Pancreas (tissue), 10 donors: ENCODE results near the gene TM7SF2. TPM values are rescaled to one million over a fixed set of nuclear protein-coding genes. Genes with fewer than 3 reads are reported as not detected.

ENCODE experiments used
- ATAC-seq, 4 donors: fragments of 200-7000 bp; cut with Tn5 transposase; one replicate each; pipeline versions ENCODE4 v1.8.0 to v1.9.1; 2020; ENCODE audit warnings: mild to moderate bottlenecking in 4 of 4, moderate library complexity in 4 of 4
- DNase-seq, 6 donors: peaks; one replicate each; pipeline ENCODE4 v3.0.0-alpha.2; 2020
- FAIRE-seq: peaks from 2 replicates; lab custom pipeline; 2012; peaks lifted over from hg19 to GRCh38; lab: Jason Lieb, UNC
- H3K27ac ChIP-seq, 4 donors: fragments of 200-600 bp; sonication (generic); 1 replicate in 3 of 4; 2 replicates in 1 of 4; pipeline versions ENCODE4 v1.5.0 to v1.8.0; 2020
- H3K27me3 ChIP-seq, 4 donors: fragments of 200-600 bp; one replicate each; pipeline ENCODE4 v1.8.0; 2021
- H3K36me3 ChIP-seq, 3 donors: fragments of 200-600 bp; sonication (generic) in 1 of 3; one replicate each; pipeline versions ENCODE4 v1.5.0 to v1.8.0; 2020 to 2021
- H3K4me1 ChIP-seq, 3 donors: fragments of 200-600 bp; one replicate each; pipeline ENCODE4 v1.8.0; 2021
- H3K4me3 ChIP-seq, 4 donors: fragments of 200-600 bp; sonication (generic) in 2 of 4; one replicate each; pipeline versions ENCODE4 v1.5.0 to v1.8.0; 2020 to 2021
- H3K9me3 ChIP-seq, 4 donors: fragments of 200-600 bp; one replicate each; pipeline ENCODE4 v1.8.0; 2021
- WGBS, 2 donors: extraction: QIAGEN DNeasy Blood & Tissue Kit; methylation state at CpG; one replicate each; pipeline ENCODE4 v1.1.7; 2013; 5-methylcytosine and 5-hydroxymethylcytosine counted together
- intact Hi-C, 3 donors: fragments of 100-400 bp; cut with DNase I; formaldehyde crosslinking; loops; one replicate each; pipeline versions ENCODE4 v1.11.1 to v1.14.2; 2022
- polyA plus RNA-seq, 2 donors: library from polyadenylated mRNA; stranded (reverse); fragments of 200-250 nt; gene quantifications; one replicate each; pipeline ENCODE4 v1.2.3, GENCODE V29; 2013
- total RNA-seq, 6 donors: library from RNA; stranded (reverse); fragmentation: NEBNext Ultra II Directional in 4 of 6; extraction: Animal tissue kit (Norgen Biotek cat#: 25700) in 4 of 6; gene quantifications; one replicate each; pipeline versions ENCODE4 v1.2.1 to v1.2.4, GENCODE V29; 2021 to 2023
- TF ChIP-seq, protein P1 (sequence below), 4 donors: fragments of 200-600 bp; sonication (generic) in 3 of 4; IDR thresholded peaks; one replicate each; pipeline versions ENCODE4 v1.5.0 to v1.8.0; 2021; ENCODE audit warnings: antibody characterized with exemption in 4 of 4
- donor health status: healthy with polysubstance abuse.
- donor health status: DM: no; HTN: no; CAD: no; lungs with moderate emphysema.
- donor health status: DM: no; HTN: no; CAD: no.
- donor health status: control.
- donor health status: control.
- donor health status: Bipolar disorder and iron deficiency.
- donor health status: DM: yes; HTN: yes; CAD: no.
- donor health status: DM: no; HTN: no; CAD: no.
- donor health status: DM: no; HTN: no; CAD: no.
- donor health status: DM: yes; HTN: yes; CAD: no.

Gene TM7SF2
- total and polyA plus RNA-seq, 8 donors: 12.8 to 203 (median 60.6) TPM

DNA sequence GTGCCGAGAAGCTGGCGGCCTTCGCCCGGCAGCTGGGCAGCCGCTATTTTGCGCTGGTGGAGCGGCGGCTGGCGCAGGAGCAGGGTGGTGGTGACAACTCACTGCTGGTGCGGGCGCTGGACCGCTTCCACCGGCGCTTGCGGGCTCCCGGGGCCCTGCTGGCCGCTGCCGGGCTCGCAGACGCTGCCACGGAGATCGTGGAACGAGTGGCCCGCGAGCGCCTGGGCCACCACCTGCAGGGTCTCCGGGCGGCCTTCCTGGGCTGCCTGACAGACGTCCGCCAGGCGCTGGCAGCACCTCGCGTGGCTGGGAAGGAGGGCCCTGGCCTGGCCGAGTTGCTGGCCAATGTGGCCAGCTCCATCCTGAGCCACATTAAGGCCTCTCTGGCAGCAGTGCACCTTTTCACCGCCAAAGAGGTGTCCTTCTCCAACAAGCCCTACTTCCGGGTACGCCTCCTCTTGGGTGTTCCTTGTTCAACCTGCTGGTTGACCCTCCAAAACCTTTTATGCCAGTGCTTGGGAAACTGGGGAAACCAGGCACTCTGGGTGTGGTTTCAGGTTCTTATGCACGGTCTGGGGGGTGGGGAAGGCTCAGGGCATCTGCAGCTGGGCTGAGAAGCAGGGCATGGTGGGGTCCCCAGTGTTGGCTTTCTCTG, 3.1 kb upstream of the TM7SF2 start:
- H3K4me1 ChIP-seq: peaks cover 29 to 34% (median 31%) of the 10 kb centered on the region in 3 donors
- DNase-seq (peak in 2 of 6 donors; percentile 61 to 67), ATAC-seq (no peak), FAIRE-seq (no peak)
- H3K27ac ChIP-seq: no peak overlapping the region
- 92 to 94% methylated on average over 32 to 38 of the region's 38 CpGs for WGBS, 2 donors
- no peaks in the 10 kb centered on the region for H3K27me3 ChIP-seq
- intact Hi-C loops: loop anchor here in 1 of 3 donors (10.0 kb wide), 1 partner anchor 254 kb away; no protein-coding TSS in a partner anchor
- no peaks in the 10 kb centered on the region for H3K9me3 ChIP-seq
- TF ChIP-seq, protein P1, sequence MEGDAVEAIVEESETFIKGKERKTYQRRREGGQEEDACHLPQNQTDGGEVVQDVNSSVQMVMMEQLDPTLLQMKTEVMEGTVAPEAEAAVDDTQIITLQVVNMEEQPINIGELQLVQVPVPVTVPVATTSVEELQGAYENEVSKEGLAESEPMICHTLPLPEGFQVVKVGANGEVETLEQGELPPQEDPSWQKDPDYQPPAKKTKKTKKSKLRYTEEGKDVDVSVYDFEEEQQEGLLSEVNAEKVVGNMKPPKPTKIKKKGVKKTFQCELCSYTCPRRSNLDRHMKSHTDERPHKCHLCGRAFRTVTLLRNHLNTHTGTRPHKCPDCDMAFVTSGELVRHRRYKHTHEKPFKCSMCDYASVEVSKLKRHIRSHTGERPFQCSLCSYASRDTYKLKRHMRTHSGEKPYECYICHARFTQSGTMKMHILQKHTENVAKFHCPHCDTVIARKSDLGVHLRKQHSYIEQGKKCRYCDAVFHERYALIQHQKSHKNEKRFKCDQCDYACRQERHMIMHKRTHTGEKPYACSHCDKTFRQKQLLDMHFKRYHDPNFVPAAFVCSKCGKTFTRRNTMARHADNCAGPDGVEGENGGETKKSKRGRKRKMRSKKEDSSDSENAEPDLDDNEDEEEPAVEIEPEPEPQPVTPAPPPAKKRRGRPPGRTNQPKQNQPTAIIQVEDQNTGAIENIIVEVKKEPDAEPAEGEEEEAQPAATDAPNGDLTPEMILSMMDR (IDR thresholded peaks at IDR 0.05): no peak
- no peak overlapping the region for H3K4me3 ChIP-seq
- peaks cover 0 to 23% (median 7%) of the 10 kb centered on the region in 3 donors for H3K36me3 ChIP-seq

- DNase-seq: peak in 3 of 6 donors; percentile 44 to 82 (median 63)
- intact Hi-C loops: loop anchor here in 1 of 3 donors (10.0 kb wide), 2 partner anchors 95 to 255 kb away; partner anchors contain the start of gene ARL2
- 85 to 87% methylated on average over 36 of the region's 36 CpGs for WGBS, 2 donors
- no peaks in the 10 kb centered on the region for H3K27me3 ChIP-seq
- TF ChIP-seq, protein P1 (IDR thresholded peaks at IDR 0.05): no peak
- FAIRE-seq: no peak
- peaks cover 0 to 23% (median 7%) of the 10 kb centered on the region in 3 donors for H3K36me3 ChIP-seq
- no peak overlapping the region for H3K27ac ChIP-seq
- no peak for ATAC-seq
- H3K4me1 ChIP-seq: peaks cover 30 to 33% (median 31%) of the 10 kb centered on the region in 3 donors
- no peak overlapping the region for H3K4me3 ChIP-seq
- H3K9me3 ChIP-seq: no peaks in the 10 kb centered on the region
These were observed 2.2 kb upstream of the TM7SF2 start for GRCh38 chr11:65109231-65110198.

- 9 to 10% methylated on average over 18 of the region's 18 CpGs for WGBS, 2 donors
- intact Hi-C loops: loop anchor here in 1 of 3 donors (10.0 kb wide), 1 partner anchor 96 kb away; the partner anchor contains the start of gene ARL2
- H3K4me1 ChIP-seq: peaks cover 26 to 29% (median 28%) of the 10 kb centered on the region in 3 donors
- H3K36me3 ChIP-seq: peaks cover 0 to 23% (median 7%) of the 10 kb centered on the region in 3 donors
- peak overlapping the region in 1 of 4 donors; percentile 51 for H3K27ac ChIP-seq
- peak; percentile 34 to 71 (median 56) for ATAC-seq
- FAIRE-seq: no peak
- no peak overlapping the region for H3K4me3 ChIP-seq
- TF ChIP-seq, protein P1 (IDR thresholded peaks at IDR 0.05): peak; percentile 98 to 99 (median 98)
- no peaks in the 10 kb centered on the region for H3K27me3 ChIP-seq
- peak; percentile 79 to 99 (median 92) for DNase-seq
- no peaks in the 10 kb centered on the region for H3K9me3 ChIP-seq
These were observed 1.3 kb upstream of the TM7SF2 start for GRCh38 chr11:65110354-65110861.

- intact Hi-C loops: loop anchor here in 1 of 3 donors (10.0 kb wide), 1 partner anchor 96 kb away; the partner anchor contains the start of gene ARL2
- Histone ChIP-seq H3K9me3 (no peaks in the 10 kb centered on the region), H3K27ac (peak overlapping the region in 1 of 4 donors; percentile 75), H3K27me3 (no peaks in the 10 kb centered on the region), H3K4me3 (peak overlapping the region in 2 of 4 donors; percentile 57 to 70), H3K36me3 (peaks cover 0 to 23% (median 7%) of the 10 kb centered on the region in 3 donors), H3K4me1 (peaks cover 27 to 35% (median 34%) of the 10 kb centered on the region in 3 donors)
- FAIRE-seq (no peak), DNase-seq (peak in 1 of 6 donors; percentile 39), ATAC-seq (no peak)
- TF ChIP-seq, protein P1 (IDR thresholded peaks at IDR 0.05): no peak
- 53 to 54% methylated on average over 28 to 31 of the region's 31 CpGs for WGBS, 2 donors
These were observed 421 bp upstream of the TM7SF2 start for GRCh38 chr11:65111159-65111743.
